MM.1S (cell line): Measurements from ENCODE around the gene XPNPEP2.

Source experiments
- DNase-seq: peaks from one replicate; pipeline ENCODE4 v3.0.0-alpha.2; 2015
- H2AFZ ChIP-seq: fragments of 300-600 bp; sonication (generic); 2 replicates; pipeline ENCODE4 v1.6.0; 2016; ENCODE audit warnings: antibody characterized with exemption, low read length
- H3F3A ChIP-seq: fragments of 300-600 bp; sonication (generic); 2 replicates; pipeline ENCODE4 v1.6.1; 2016; ENCODE audit warnings: mild to moderate bottlenecking, antibody characterized with exemption, low read length, moderate library complexity, mixed read lengths; ENCODE audit not compliant: insufficient read depth
- H3K27ac ChIP-seq: fragments of 300-600 bp; sonication (generic); 2 replicates; pipeline ENCODE4 v1.5.1; 2016; ENCODE audit warnings: mild to moderate bottlenecking, low read length
- H3K27me3 ChIP-seq: fragments of 300-600 bp; sonication (generic); replicated peaks from 2 replicates; pipeline ENCODE4 v1.6.0; 2016; ENCODE audit warnings: low read length; ENCODE audit not compliant: insufficient read depth
- H3K36me3 ChIP-seq: fragments of 300-600 bp; sonication (generic); replicated peaks from 2 replicates; pipeline ENCODE4 v1.6.1; 2016; ENCODE audit warnings: mild to moderate bottlenecking, low read length, mixed read lengths; ENCODE audit not compliant: insufficient read depth
- H3K4me1 ChIP-seq: fragments of 300-600 bp; sonication (generic); 2 replicates; pipeline ENCODE4 v1.6.1; 2016; ENCODE audit warnings: low read length, mixed read lengths
- H3K4me2 ChIP-seq: fragments of 300-600 bp; sonication (generic); 2 replicates; pipeline ENCODE4 v1.6.0; 2016; ENCODE audit warnings: low read depth, low read length
- H3K4me3 ChIP-seq: fragments of 300-600 bp; sonication (generic); 2 replicates; pipeline ENCODE4 v1.5.1; 2016; ENCODE audit warnings: low read length, mixed read lengths
- H3K79me2 ChIP-seq: fragments of 300-600 bp; sonication (generic); 2 replicates; pipeline ENCODE4 v1.6.1; 2016; ENCODE audit warnings: mixed run types, low read length, mixed read lengths
- H3K9ac ChIP-seq: fragments of 300-600 bp; sonication (generic); 2 replicates; pipeline ENCODE4 v1.6.1; 2016; ENCODE audit warnings: low read length, mixed read lengths
- H3K9me2 ChIP-seq: fragments of 300-600 bp; sonication (generic); replicated peaks from 2 replicates; pipeline ENCODE4 v1.6.1; 2016; ENCODE audit warnings: mild to moderate bottlenecking, low read length, mixed read lengths; ENCODE audit not compliant: insufficient read depth
- H3K9me3 ChIP-seq: fragments of 300-600 bp; sonication (generic); replicated peaks from 2 replicates; pipeline ENCODE4 v1.6.1; 2016; ENCODE audit warnings: mild to moderate bottlenecking, low read length, mixed read lengths; ENCODE audit not compliant: insufficient read depth
- H4K20me1 ChIP-seq: fragments of 300-600 bp; sonication (generic); 2 replicates; pipeline ENCODE4 v1.6.1; 2016; ENCODE audit warnings: mild to moderate bottlenecking, low read length, moderate library complexity, mixed read lengths; ENCODE audit not compliant: insufficient read depth
- EZH2 ChIP-seq: fragments of 300-600 bp; sonication (generic); optimal IDR thresholded peaks from 2 replicates; pipeline ENCODE3; 2017; ENCODE audit warnings: low read depth, mild to moderate bottlenecking, antibody characterized with exemption, low read length, mixed read lengths
- EZH2phosphoT487 ChIP-seq: fragments of 300-600 bp; sonication (generic); IDR thresholded peaks from 2 replicates; pipeline ENCODE4 v1.6.1; 2018; ENCODE audit warnings: antibody characterized with exemption, low read length
- TF ChIP-seq, protein P1 (sequence below): fragments of 300-600 bp; sonication (generic); IDR thresholded peaks from 2 replicates; pipeline ENCODE4 v1.5.1; 2016; ENCODE audit warnings: antibody characterized with exemption, low read length, mixed read lengths

Gene XPNPEP2

DNA sequence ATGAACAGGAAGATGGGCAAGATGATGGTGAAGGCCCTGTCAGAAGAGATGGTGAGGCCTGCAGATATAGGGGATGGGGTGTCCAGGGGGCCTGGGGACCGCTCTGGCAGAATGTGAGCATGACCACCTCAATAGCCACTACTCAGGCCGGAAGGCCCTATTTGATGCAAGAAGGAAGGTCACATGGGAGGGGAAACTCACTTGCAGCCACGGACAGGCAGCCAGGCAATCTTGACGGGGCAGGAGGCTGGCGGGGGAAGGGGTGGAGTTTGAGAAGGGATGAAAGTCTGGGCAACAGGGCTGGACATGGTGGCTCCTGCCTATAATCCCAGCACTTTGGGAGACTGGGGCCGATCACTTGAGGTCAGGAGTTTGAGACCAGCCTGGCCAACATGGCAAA lies 49.7 kb downstream of the XPNPEP2 start:
- H3K9me2 ChIP-seq, result no peaks in the 10 kb centered on the region
- DNase-seq, result no peak
- H2AFZ ChIP-seq, result no peak overlapping the region
- H3K9me3 ChIP-seq, result no peaks in the 10 kb centered on the region
- H3K79me2 ChIP-seq, result peaks cover 45% of the 10 kb centered on the region
- peaks cover 31% of the 10 kb centered on the region for H3K4me1 ChIP-seq
- TF ChIP-seq, protein P1, sequence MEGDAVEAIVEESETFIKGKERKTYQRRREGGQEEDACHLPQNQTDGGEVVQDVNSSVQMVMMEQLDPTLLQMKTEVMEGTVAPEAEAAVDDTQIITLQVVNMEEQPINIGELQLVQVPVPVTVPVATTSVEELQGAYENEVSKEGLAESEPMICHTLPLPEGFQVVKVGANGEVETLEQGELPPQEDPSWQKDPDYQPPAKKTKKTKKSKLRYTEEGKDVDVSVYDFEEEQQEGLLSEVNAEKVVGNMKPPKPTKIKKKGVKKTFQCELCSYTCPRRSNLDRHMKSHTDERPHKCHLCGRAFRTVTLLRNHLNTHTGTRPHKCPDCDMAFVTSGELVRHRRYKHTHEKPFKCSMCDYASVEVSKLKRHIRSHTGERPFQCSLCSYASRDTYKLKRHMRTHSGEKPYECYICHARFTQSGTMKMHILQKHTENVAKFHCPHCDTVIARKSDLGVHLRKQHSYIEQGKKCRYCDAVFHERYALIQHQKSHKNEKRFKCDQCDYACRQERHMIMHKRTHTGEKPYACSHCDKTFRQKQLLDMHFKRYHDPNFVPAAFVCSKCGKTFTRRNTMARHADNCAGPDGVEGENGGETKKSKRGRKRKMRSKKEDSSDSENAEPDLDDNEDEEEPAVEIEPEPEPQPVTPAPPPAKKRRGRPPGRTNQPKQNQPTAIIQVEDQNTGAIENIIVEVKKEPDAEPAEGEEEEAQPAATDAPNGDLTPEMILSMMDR, result no peak
- no peak for TF ChIP-seq EZH2phosphoT487
- no peak for TF ChIP-seq EZH2
- H3K27ac ChIP-seq, result no peak overlapping the region
- H3K9ac ChIP-seq, result no peak overlapping the region
- H3F3A ChIP-seq, result peaks cover 16% of the 10 kb centered on the region
- H3K27me3 ChIP-seq, result no peaks in the 10 kb centered on the region
- peaks cover 6% of the 10 kb centered on the region; the same call in 1 of the 2 replicates for H3K36me3 ChIP-seq
- 0 out of 2 replicates have a peak, but pooled peaks cover 5% of the 10 kb centered on the region for H4K20me1 ChIP-seq
- H3K4me2 ChIP-seq, result no peak overlapping the region
- H3K4me3 ChIP-seq, result no peak overlapping the region

DNA sequence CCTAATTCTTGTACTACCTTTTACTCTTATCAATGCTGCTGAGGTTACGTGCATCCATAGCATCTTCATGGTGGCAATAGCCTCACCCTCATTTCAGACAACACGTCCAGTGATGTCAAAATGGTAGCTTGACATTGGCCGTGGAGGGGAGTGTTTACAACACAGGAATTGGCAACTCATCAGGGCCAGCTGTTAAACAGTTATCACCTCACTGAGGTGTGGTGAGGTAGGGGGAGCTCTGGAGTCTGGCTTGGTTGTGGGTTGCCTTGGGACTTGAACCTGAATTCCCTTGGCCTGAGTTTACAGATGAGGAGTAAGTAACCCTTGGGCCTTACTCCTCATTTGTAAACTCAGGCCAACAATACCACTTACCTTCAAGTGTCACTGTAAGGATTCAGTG lies 51.4 kb downstream of the XPNPEP2 start:
- H3K4me3 ChIP-seq, result no peak overlapping the region
- peaks cover 12% of the 10 kb centered on the region for H3F3A ChIP-seq
- no peaks in the 10 kb centered on the region for H3K9me2 ChIP-seq
- no peak for DNase-seq
- H4K20me1 ChIP-seq, result 0 out of 2 replicates have a peak, but pooled peaks cover 5% of the 10 kb centered on the region
- H3K4me1 ChIP-seq, result peaks cover 17% of the 10 kb centered on the region
- no peak overlapping the region for H3K9ac ChIP-seq
- peaks cover 31% of the 10 kb centered on the region for H3K79me2 ChIP-seq
- H3K36me3 ChIP-seq, result peaks cover 6% of the 10 kb centered on the region; the same call in 1 of the 2 replicates
- no peaks in the 10 kb centered on the region for H3K27me3 ChIP-seq
- no peak overlapping the region for H3K27ac ChIP-seq
- no peak for TF ChIP-seq EZH2phosphoT487
- TF ChIP-seq EZH2, result no peak
- TF ChIP-seq, protein P1, result no peak
- no peak overlapping the region for H3K4me2 ChIP-seq
- no peak overlapping the region for H2AFZ ChIP-seq
- H3K9me3 ChIP-seq, result no peaks in the 10 kb centered on the region

DNA sequence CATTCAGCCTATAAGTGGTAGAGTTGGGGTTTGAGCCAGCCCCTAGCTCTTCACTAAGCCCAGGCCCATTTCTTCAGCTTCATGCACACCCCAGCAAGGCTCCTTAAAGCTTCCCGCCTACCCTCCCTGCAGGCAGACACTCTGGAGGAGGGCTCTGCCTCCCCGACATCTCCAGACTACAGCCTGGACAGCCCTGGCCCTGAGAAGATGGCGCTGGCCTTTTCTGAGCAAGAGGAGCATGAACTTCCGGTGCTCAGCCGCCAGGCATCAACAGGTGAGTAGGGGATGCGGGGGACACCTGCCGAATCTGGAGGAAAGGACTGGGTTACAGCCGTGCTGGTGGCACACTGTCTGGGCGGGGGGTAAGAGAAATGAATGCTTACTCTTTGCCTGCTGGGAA lies 52.0 kb downstream of the XPNPEP2 start:
- no peak for DNase-seq
- no peak overlapping the region for H3K9ac ChIP-seq
- H3K27ac ChIP-seq, result no peak overlapping the region
- no peaks in the 10 kb centered on the region for H3K27me3 ChIP-seq
- H3K79me2 ChIP-seq, result peaks cover 24% of the 10 kb centered on the region
- H4K20me1 ChIP-seq, result no peaks in the 10 kb centered on the region
- H3K4me3 ChIP-seq, result no peak overlapping the region
- no peak overlapping the region for H3K4me2 ChIP-seq
- H3K36me3 ChIP-seq, result peaks cover 6% of the 10 kb centered on the region; the same call in 1 of the 2 replicates
- peaks cover 8% of the 10 kb centered on the region; the same call in 1 of the 2 replicates for H3F3A ChIP-seq
- no peaks in the 10 kb centered on the region for H3K9me2 ChIP-seq
- H3K4me1 ChIP-seq, result peaks cover 11% of the 10 kb centered on the region
- TF ChIP-seq EZH2phosphoT487, result no peak
- TF ChIP-seq, protein P1, result no peak
- TF ChIP-seq EZH2, result no peak
- H3K9me3 ChIP-seq, result no peaks in the 10 kb centered on the region
- no peak overlapping the region for H2AFZ ChIP-seq
